IMR-90 (cell line): ENCODE measurements around the gene KRT71. TPM values are rescaled to one million over a fixed set of nuclear protein-coding genes. Genes with fewer than 3 reads are reported as not detected.

Experiments
- ATAC-seq: fragments of 200-7000 bp; cut with Tn5 transposase; 2 replicates; pipeline ENCODE4 v1.9.1; 2020; ENCODE audit warnings: low read depth, mild to moderate bottlenecking, moderate library complexity
- BruUV-seq: library from RNA; stranded (reverse); fragments of 400-500 nt; replicated peaks from 2 replicates; lab custom pipeline; 2021; lab: Mats Ljungman, UMichigan
- CTCF ChIA-PET: fragments of 300-600 bp; formaldehyde crosslinking; extraction: SDS; loops from one replicate; lab custom pipeline; 2021; ENCODE audit warnings: antibody characterized with exemption; lab: Yijun Ruan, JAX
- POLR2A ChIA-PET: fragments of 300-600 bp; sonication (Branson Sonifier 250); formaldehyde crosslinking; loops from one replicate; lab custom pipeline; 2022; ENCODE audit warnings: antibody characterized with exemption; ENCODE audit not compliant: unreplicated experiment; lab: Charles Lee
- DNase-seq: peaks from one replicate; pipeline ENCODE4 v3.0.0; 2013
- H2AFZ ChIP-seq: replicated peaks from 2 replicates; pipeline ENCODE3; 2013; ENCODE audit warnings: low read length, mild to moderate bottlenecking; ENCODE audit not compliant: poor library complexity
- H2AK5ac ChIP-seq: 2 replicates; pipeline ENCODE4 v1.6.1; 2013; ENCODE audit warnings: low read depth, low read length, inconsistent platforms
- H2AK9ac ChIP-seq: replicated peaks from 2 replicates; pipeline ENCODE3; 2013; ENCODE audit warnings: mild to moderate bottlenecking, low read depth, low read length, moderate library complexity; ENCODE audit not compliant: poor library complexity
- H2BK120ac ChIP-seq: 2 replicates; pipeline ENCODE4 v1.6.1; 2013; ENCODE audit warnings: low read depth, low read length, inconsistent platforms
- H2BK15ac ChIP-seq: 3 replicates; pipeline ENCODE4 v1.6.1; 2013; ENCODE audit warnings: low read depth, low read length, inconsistent platforms
- H2BK20ac ChIP-seq: 2 replicates; pipeline ENCODE4 v1.6.1; 2013; ENCODE audit warnings: low read depth, mild to moderate bottlenecking, inconsistent platforms, low read length, moderate library complexity
- H2BK5ac ChIP-seq: 2 replicates; pipeline ENCODE4 v1.6.1; 2013; ENCODE audit warnings: mild to moderate bottlenecking, low read depth, low read length, inconsistent platforms; ENCODE audit not compliant: poor library complexity, severe bottlenecking
- H3K14ac ChIP-seq: replicated peaks from 2 replicates; pipeline ENCODE4 v1.6.1; 2013; ENCODE audit warnings: low read depth, low read length, inconsistent platforms
- H3K18ac ChIP-seq: 2 replicates; pipeline ENCODE4 v1.6.1; 2013; ENCODE audit warnings: low read depth, low read length, control low read depth
- H3K23ac ChIP-seq: 2 replicates; pipeline ENCODE4 v1.6.1; 2013; ENCODE audit warnings: low read depth, low read length, inconsistent platforms
- H3K27ac ChIP-seq: 2 replicates; pipeline ENCODE4 v1.5.1; 2013; ENCODE audit warnings: mild to moderate bottlenecking, control low read depth, low read length; ENCODE audit not compliant: insufficient read depth
- H3K27me3 ChIP-seq: 2 replicates; pipeline ENCODE4 v1.6.1; 2013; ENCODE audit warnings: low read length; ENCODE audit not compliant: control insufficient read depth, insufficient read depth
- H3K36me3 ChIP-seq: 2 replicates; pipeline ENCODE4 v1.6.1; 2013; ENCODE audit warnings: low read length, mixed read lengths; ENCODE audit not compliant: control insufficient read depth, insufficient read depth
- H3K4ac ChIP-seq: 2 replicates; pipeline ENCODE4 v1.6.1; 2013; ENCODE audit warnings: low read depth, low read length, inconsistent platforms
- H3K4me1 ChIP-seq: 2 replicates; pipeline ENCODE4 v1.6.1; 2013; ENCODE audit warnings: low read length, mixed read lengths; ENCODE audit not compliant: control insufficient read depth, insufficient read depth
- H3K4me2 ChIP-seq: 2 replicates; pipeline ENCODE4 v1.6.1; 2013; ENCODE audit warnings: low read depth, mild to moderate bottlenecking, control low read depth, low read length, moderate library complexity
- H3K4me3 ChIP-seq: 2 replicates; pipeline ENCODE4 v1.5.1; 2013; ENCODE audit warnings: low read depth, mild to moderate bottlenecking, control low read depth, low read length, moderate library complexity; ENCODE audit not compliant: insufficient read depth
- H3K56ac ChIP-seq: 2 replicates; pipeline ENCODE4 v1.6.1; 2013; ENCODE audit warnings: low read length, inconsistent platforms; ENCODE audit not compliant: insufficient read depth; ENCODE audit errors: extremely low read depth
- H3K79me1 ChIP-seq, 2 experiments: 2 replicates each; pipeline ENCODE4 v1.6.1; 2013; ENCODE audit warnings: low read length in 2 of 2, inconsistent platforms in 1 of 2, low read depth in 1 of 2
- H3K9ac ChIP-seq: 2 replicates; pipeline ENCODE4 v1.6.1; 2013; ENCODE audit warnings: low read depth, low read length, control low read depth
- H3K9me1 ChIP-seq: 2 replicates; pipeline ENCODE4 v1.6.1; 2013; ENCODE audit warnings: low read length, inconsistent platforms; ENCODE audit not compliant: insufficient read depth
- H3K9me3 ChIP-seq: 2 replicates; pipeline ENCODE4 v1.6.1; 2013; ENCODE audit warnings: low read length; ENCODE audit not compliant: control insufficient read depth, insufficient read depth
- H4K20me1 ChIP-seq: 2 replicates; pipeline ENCODE4 v1.6.1; 2013; ENCODE audit warnings: low read length, inconsistent platforms; ENCODE audit not compliant: insufficient read depth
- H4K5ac ChIP-seq: 2 replicates; pipeline ENCODE4 v1.6.1; 2013; ENCODE audit warnings: mild to moderate bottlenecking, low read depth, low read length, control low read depth
- H4K8ac ChIP-seq, 2 experiments: 2 replicates each; pipeline ENCODE4 v1.6.1; 2013; ENCODE audit warnings: low read depth in 2 of 2, low read length in 2 of 2, control low read depth in 1 of 2, inconsistent platforms in 1 of 2
- H4K91ac ChIP-seq: 2 replicates; pipeline ENCODE4 v1.6.1; 2013; ENCODE audit warnings: low read depth, low read length, inconsistent platforms; ENCODE audit not compliant: insufficient read depth
- BHLHE40 ChIP-seq: fragments of 150-350 bp; IDR thresholded peaks from 2 replicates; pipeline ENCODE4 v1.6.1; 2016; ENCODE audit warnings: mild to moderate bottlenecking, low read depth, low read length
- CEBPB ChIP-seq: IDR thresholded peaks from 2 replicates; pipeline ENCODE4 v1.6.1; 2012; ENCODE audit warnings: low read depth, low read length, improper control_type of control experiment
- CHD1 ChIP-seq: IDR thresholded peaks from 2 replicates; pipeline ENCODE4 v1.6.1; 2012; ENCODE audit warnings: low read depth, low read length, improper control_type of control experiment
- CTCF ChIP-seq: conservative IDR thresholded peaks from 2 replicates; pipeline ENCODE4 v1.5.1; 2012; ENCODE audit warnings: mild to moderate bottlenecking, low read depth, low read length, improper control_type of control experiment
- FOS ChIP-seq: fragments of 150-350 bp; IDR thresholded peaks from 2 replicates; pipeline ENCODE4 v1.6.1; 2016; ENCODE audit warnings: low read depth, low read length
- MAFK ChIP-seq: IDR thresholded peaks from 2 replicates; pipeline ENCODE4 v1.6.1; 2012; ENCODE audit warnings: low read depth, low read length, improper control_type of control experiment
- MAZ ChIP-seq: IDR thresholded peaks from 2 replicates; pipeline ENCODE4 v1.6.1; 2012; ENCODE audit warnings: low read depth, mild to moderate bottlenecking, low read length, improper control_type of control experiment, moderate library complexity, borderline replicate concordance
- MXI1 ChIP-seq: IDR thresholded peaks from 2 replicates; pipeline ENCODE4 v1.6.1; 2012; ENCODE audit warnings: low read depth, mild to moderate bottlenecking, low read length, moderate library complexity, borderline replicate concordance
- NFE2L2 ChIP-seq: fragments of 150-350 bp; IDR thresholded peaks from 2 replicates; pipeline ENCODE4 v1.6.1; 2016; ENCODE audit warnings: low read depth, mild to moderate bottlenecking, low read length
- POLR2A ChIP-seq: IDR thresholded peaks from 2 replicates; pipeline ENCODE4 v1.6.1; 2012; ENCODE audit warnings: mild to moderate bottlenecking, low read depth, low read length
- RAD21 ChIP-seq: IDR thresholded peaks from 2 replicates; pipeline ENCODE4 v1.6.1; 2012; ENCODE audit warnings: low read length, improper control_type of control experiment
- RCOR1 ChIP-seq: IDR thresholded peaks from 2 replicates; pipeline ENCODE4 v1.6.1; 2012; ENCODE audit warnings: mild to moderate bottlenecking, low read length, improper control_type of control experiment; ENCODE audit not compliant: insufficient replicate concordance
- RFX5 ChIP-seq: IDR thresholded peaks from 2 replicates; pipeline ENCODE4 v1.8.0; 2012; ENCODE audit warnings: low read depth, mild to moderate bottlenecking, low read length, moderate library complexity
- SMC3 ChIP-seq: fragments of 150-350 bp; IDR thresholded peaks from 2 replicates; pipeline ENCODE4 v1.6.1; 2016; ENCODE audit warnings: low read depth, mild to moderate bottlenecking, antibody characterized with exemption, low read length, moderate library complexity
- WGBS, 2 experiments: methylation state at CpG; one replicate each; pipeline versions ENCODE4 v1.1.5 to v1.1.7; 2013; ENCODE audit warnings: missing lambda C conversion rate in 2 of 2; ENCODE audit not compliant: insufficient read length in 1 of 2; ENCODE audit errors: extremely low coverage in 2 of 2; 5-methylcytosine and 5-hydroxymethylcytosine counted together
- dilution Hi-C: fragments of 300-500 bp; cut with HindIII; formaldehyde crosslinking; loops from one replicate; pipeline ENCODE4 v1.14.3; 2018; ENCODE audit warnings: low sequenced_read_pairs; ENCODE audit not compliant: unreplicated experiment
- in situ Hi-C: fragments of 300-500 bp; cut with MboI; formaldehyde crosslinking; loops from 3 replicates; pipeline ENCODE4 v1.14.3; 2019; ENCODE audit warnings: low sequenced_read_pairs, inconsistent platforms, mixed read lengths
- intact Hi-C: fragments of 100-400 bp; cut with micrococcal nuclease; formaldehyde crosslinking; loops from 2 replicates; pipeline ENCODE4 v1.10.0; 2022
- polyA plus RNA-seq, 3 experiments: library from polyadenylated mRNA; depleted of rRNA; stranded (reverse); fragments of >200 nt; gene quantifications; 2 replicates each; pipeline ENCODE4 v1.2.3, GENCODE V29; 2012; ENCODE audit warnings: low replicate concordance in 1 of 3
- total RNA-seq: library from RNA; depleted of rRNA; stranded (reverse); fragments of >200 nt; gene quantifications from 2 replicates; pipeline ENCODE4 v1.2.3, GENCODE V29; 2012
- TF ChIP-seq, protein P1 (sequence below): fragments of 150-350 bp; IDR thresholded peaks from 2 replicates; pipeline ENCODE4 v1.6.1; 2017; ENCODE audit warnings: mild to moderate bottlenecking, antibody characterized with exemption, low read length, low read depth
- TF ChIP-seq, protein P2 (sequence below): fragments of 150-350 bp; IDR thresholded peaks from 2 replicates; pipeline ENCODE4 v1.6.1; 2016; ENCODE audit warnings: low read depth, mild to moderate bottlenecking, low read length, moderate library complexity, borderline replicate concordance

Gene KRT71
- total and polyA plus RNA-seq, 2 of the 4 experiments (the other 2 are of a cell fraction): not detected

DNA sequence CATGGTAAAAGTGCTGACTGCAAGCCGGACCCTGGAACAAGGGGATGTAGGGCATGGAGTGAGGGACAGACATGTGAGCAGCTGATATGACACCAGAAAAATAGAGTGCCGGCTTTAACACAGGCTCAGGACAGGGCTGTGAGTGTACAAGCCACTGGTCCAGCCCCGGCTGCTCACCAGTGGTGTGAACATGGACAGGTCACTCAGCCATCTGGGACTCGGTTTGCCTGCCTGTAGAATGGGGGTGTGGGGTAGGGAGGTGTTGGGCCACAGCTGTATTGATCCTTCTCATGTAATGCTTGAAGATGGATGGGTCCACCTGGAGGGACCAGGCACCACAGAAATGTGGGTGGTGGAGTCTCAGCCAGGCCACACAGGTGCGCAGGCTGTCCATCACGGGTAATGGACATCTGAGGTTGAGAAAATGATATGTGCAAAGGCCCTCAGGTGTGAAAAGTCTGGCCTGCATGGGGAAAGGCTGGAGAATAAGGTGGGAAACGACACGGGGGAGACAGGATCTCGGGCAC lies 31.3 kb upstream of the KRT71 start:
- H3K9me3 ChIP-seq: no peaks in the 10 kb centered on the region
- H3K27ac ChIP-seq: no peak overlapping the region
- no peak overlapping the region for H3K14ac ChIP-seq
- H4K8ac ChIP-seq: no peak overlapping the region
- H2AK9ac ChIP-seq: no peak overlapping the region
- BruUV-seq: no TSS peak
- no peaks in the 10 kb centered on the region for H3K36me3 ChIP-seq
- no peak overlapping the region for H2BK20ac ChIP-seq
- no peak overlapping the region for H3K9ac ChIP-seq
- no peaks in the 10 kb centered on the region; the same call in 1 of the 2 replicates for H4K20me1 ChIP-seq
- no peak overlapping the region for H2BK120ac ChIP-seq
- no peak overlapping the region for H3K18ac ChIP-seq
- no peak overlapping the region for H3K4me2 ChIP-seq
- 65% methylated on average over 9 of the region's 9 CpGs; no CpG with 5 or more reads in 1 of the 2 experiments for WGBS, 2 experiments
- H3K9me1 ChIP-seq: no peaks in the 10 kb centered on the region
- peaks cover 42% of the 10 kb centered on the region for H3K27me3 ChIP-seq
- CTCF ChIA-PET: interaction anchor here (1.0 to 1.1 kb wide), 2 partner anchors 286 to 294 kb away, joined by 3 read pairs; no protein-coding TSS in a partner anchor
- no peaks in the 10 kb centered on the region for H3K79me1 ChIP-seq
- H2BK15ac ChIP-seq: no peak overlapping the region
- H4K5ac ChIP-seq: no peak overlapping the region
- no peak overlapping the region for H2BK5ac ChIP-seq
- no peaks in the 10 kb centered on the region for H3K4me1 ChIP-seq
- H3K23ac ChIP-seq: no peak overlapping the region
- no peak for ATAC-seq
- no peak for DNase-seq
- POLR2A ChIA-PET: no interaction called here
- in situ Hi-C loops (loop anchor here (5.0 to 10.0 kb wide), 3 partner anchors 293 to 429 kb away; no protein-coding TSS in a partner anchor), intact Hi-C loops (no loop called here), dilution Hi-C loops (no loop called here)
- H4K91ac ChIP-seq: no peak overlapping the region
- no peak overlapping the region for H2AK5ac ChIP-seq
- H2AFZ ChIP-seq: no peak overlapping the region
- no peak overlapping the region for H3K56ac ChIP-seq
- TF ChIP-seq RAD21: no peak
- TF ChIP-seq, protein P1, sequence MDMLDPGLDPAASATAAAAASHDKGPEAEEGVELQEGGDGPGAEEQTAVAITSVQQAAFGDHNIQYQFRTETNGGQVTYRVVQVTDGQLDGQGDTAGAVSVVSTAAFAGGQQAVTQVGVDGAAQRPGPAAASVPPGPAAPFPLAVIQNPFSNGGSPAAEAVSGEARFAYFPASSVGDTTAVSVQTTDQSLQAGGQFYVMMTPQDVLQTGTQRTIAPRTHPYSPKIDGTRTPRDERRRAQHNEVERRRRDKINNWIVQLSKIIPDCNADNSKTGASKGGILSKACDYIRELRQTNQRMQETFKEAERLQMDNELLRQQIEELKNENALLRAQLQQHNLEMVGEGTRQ: no peak
- TF ChIP-seq, protein P2, sequence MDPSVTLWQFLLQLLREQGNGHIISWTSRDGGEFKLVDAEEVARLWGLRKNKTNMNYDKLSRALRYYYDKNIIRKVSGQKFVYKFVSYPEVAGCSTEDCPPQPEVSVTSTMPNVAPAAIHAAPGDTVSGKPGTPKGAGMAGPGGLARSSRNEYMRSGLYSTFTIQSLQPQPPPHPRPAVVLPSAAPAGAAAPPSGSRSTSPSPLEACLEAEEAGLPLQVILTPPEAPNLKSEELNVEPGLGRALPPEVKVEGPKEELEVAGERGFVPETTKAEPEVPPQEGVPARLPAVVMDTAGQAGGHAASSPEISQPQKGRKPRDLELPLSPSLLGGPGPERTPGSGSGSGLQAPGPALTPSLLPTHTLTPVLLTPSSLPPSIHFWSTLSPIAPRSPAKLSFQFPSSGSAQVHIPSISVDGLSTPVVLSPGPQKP: no peak
- no peak for TF ChIP-seq FOS
- no peak for TF ChIP-seq MAFK
- TF ChIP-seq RCOR1: no peak
- no peak for TF ChIP-seq NFE2L2
- no peak for TF ChIP-seq CHD1
- no peak for TF ChIP-seq RFX5
- no peak for TF ChIP-seq BHLHE40
- no peak for TF ChIP-seq SMC3
- TF ChIP-seq CEBPB: no peak
- TF ChIP-seq MXI1: no peak
- TF ChIP-seq MAZ: no peak
- no peak for TF ChIP-seq CTCF
- TF ChIP-seq POLR2A: no peak
- no peak overlapping the region for H3K4me3 ChIP-seq
- no peak overlapping the region for H3K4ac ChIP-seq
